BJ (cell line): ENCODE measurements around the gene ZNF697. TPM values are rescaled to one million over a fixed set of nuclear protein-coding genes. Genes with fewer than 3 reads are reported as not detected.

ENCODE experiments used
- CTCF ChIA-PET: fragments of 350-600 bp; formaldehyde crosslinking; extraction: SDS; loops from one replicate; lab custom pipeline; 2021; ENCODE audit warnings: antibody characterized with exemption, inconsistent platforms; lab: Yijun Ruan, JAX
- POLR2A ChIA-PET: fragments of 300-600 bp; sonication (Branson Sonifier 250); formaldehyde crosslinking; extraction: SDS; loops from one replicate; lab custom pipeline; 2021; ENCODE audit warnings: antibody characterized with exemption; lab: Charles Lee
- DNase-seq: peaks from one replicate; pipeline ENCODE4 v3.0.0-alpha.2; 2011; ENCODE audit warnings: low read depth
- H3K27me3 ChIP-seq: 2 replicates; pipeline ENCODE4 v1.6.0; 2011; ENCODE audit warnings: low read length; ENCODE audit not compliant: control insufficient read depth, insufficient read depth
- H3K36me3 ChIP-seq: 2 replicates; pipeline ENCODE4 v1.5.1; 2011; ENCODE audit warnings: low read length; ENCODE audit not compliant: control insufficient read depth, insufficient read depth
- H3K4me3 ChIP-seq: 2 replicates; pipeline ENCODE4 v1.5.1; 2011; ENCODE audit warnings: low read depth, mild to moderate bottlenecking, control low read depth, low read length
- CTCF ChIP-seq: IDR thresholded peaks from 2 replicates; pipeline ENCODE4 v1.5.1; 2011; ENCODE audit warnings: low read depth, mild to moderate bottlenecking, control low read depth, inconsistent platforms, low read length, moderate library complexity; ENCODE audit not compliant: insufficient read depth
- polyA plus RNA-seq: library from polyadenylated mRNA; depleted of rRNA; stranded (reverse); fragments of >200 nt; gene quantifications from 2 replicates; pipeline ENCODE4 v1.2.3, GENCODE V29; 2011

The ZNF697 gene
- polyA plus RNA-seq, 1 experiment: 3.2 TPM

GRCh38 chr1:119687434-119688079 is 39.5 kb upstream of the ZNF697 start:
- POLR2A ChIA-PET: no interaction called here
- DNase-seq: no peak

GRCh38 chr1:119686661-119687060 is 38.6 kb upstream of the ZNF697 start:
- CTCF ChIA-PET: interaction anchor here (1.4 to 6.1 kb wide), 2 partner anchors 11 to 18 kb away, joined by 3 to 46 read pairs; no protein-coding TSS in a partner anchor
- no peak for TF ChIP-seq CTCF
- no peak for DNase-seq

More at GRCh38 chr1:119687434-119688079, 39.5 kb upstream of the ZNF697 start:
- no peak for TF ChIP-seq CTCF
- Histone ChIP-seq H3K27me3 (no peaks in the 10 kb centered on the region), H3K4me3 (no peak overlapping the region), H3K36me3 (no peaks in the 10 kb centered on the region)
- CTCF ChIA-PET: interaction anchor here (1.4 to 6.1 kb wide), 2 partner anchors 12 to 18 kb away, joined by 3 to 46 read pairs; no protein-coding TSS in a partner anchor

GRCh38 chr1:119683893-119684292 is 35.8 kb upstream of the ZNF697 start:
- POLR2A ChIA-PET: no interaction called here

More at GRCh38 chr1:119686661-119687060, 38.6 kb upstream of the ZNF697 start:
- no peaks in the 10 kb centered on the region for H3K36me3 ChIP-seq
- POLR2A ChIA-PET: interaction anchor here (0.9 kb wide), 1 partner anchor 20 kb away, joined by 3 read pairs; no protein-coding TSS in a partner anchor
- H3K4me3 ChIP-seq: no peak overlapping the region
- no peaks in the 10 kb centered on the region for H3K27me3 ChIP-seq

GRCh38 chr1:119682141-119682540 is 34.1 kb upstream of the ZNF697 start:
- CTCF ChIA-PET: interaction anchor here (1.6 kb wide), 1 partner anchor 68 kb away, joined by 3 read pairs; no protein-coding TSS in a partner anchor
- DNase-seq: no peak
- H3K36me3 ChIP-seq: no peaks in the 10 kb centered on the region
- H3K27me3 ChIP-seq: peaks cover 3% of the 10 kb centered on the region
- no peak for TF ChIP-seq CTCF
- POLR2A ChIA-PET: no interaction called here
- no peak overlapping the region for H3K4me3 ChIP-seq

More at GRCh38 chr1:119683893-119684292, 35.8 kb upstream of the ZNF697 start:
- TF ChIP-seq CTCF: no peak
- no peaks in the 10 kb centered on the region for H3K36me3 ChIP-seq
- DNase-seq: no peak
- peaks cover 3% of the 10 kb centered on the region for H3K27me3 ChIP-seq
- no peak overlapping the region for H3K4me3 ChIP-seq
- CTCF ChIA-PET: interaction anchor here (0.9 to 6.1 kb wide), 4 partner anchors 8 to 73 kb away, joined by 3 to 46 read pairs (median 4); no protein-coding TSS in a partner anchor

GRCh38 chr1:119681560-119681959 is 33.5 kb upstream of the ZNF697 start:
- Histone ChIP-seq H3K27me3 (peaks cover 3% of the 10 kb centered on the region), H3K4me3 (no peak overlapping the region), H3K36me3 (no peaks in the 10 kb centered on the region)
- POLR2A ChIA-PET: no interaction called here
- no peak for TF ChIP-seq CTCF
- CTCF ChIA-PET: no interaction called here
- DNase-seq: no peak
